Uterus (tissue), 2 donors: ENCODE measurements around the gene ARHGEF11.

Source experiments
- CTCF ChIP-seq, 4 experiments: fragments of 200-600 bp in 2 of 4; fragments of 450-650 bp in 2 of 4; sonication (generic) in 2 of 4; IDR thresholded peaks; one replicate each; pipeline ENCODE4 v1.5.1; 2016 to 2019; ENCODE audit warnings: antibody characterized with exemption in 4 of 4, mild to moderate bottlenecking in 2 of 4, moderate library complexity in 1 of 4
- POLR2A ChIP-seq, 2 donors: fragments of 450-650 bp; IDR thresholded peaks; one replicate each; pipeline ENCODE4 v1.6.1; 2016; ENCODE audit warnings: antibody characterized with exemption in 2 of 2, mild to moderate bottlenecking in 1 of 2, moderate library complexity in 1 of 2

- TF ChIP-seq CTCF (IDR thresholded peaks at IDR 0.05) (no peak), POLR2A (IDR thresholded peaks at IDR 0.05) (no peak)
These were observed 99.5 kb downstream of the ARHGEF11 start for GRCh38 chr1:156945881-156946661.
